Endothelial cell (in vitro differentiated cells): Measurements from ENCODE around the gene EIF2B4. TPM values are rescaled to one million over a fixed set of nuclear protein-coding genes. Genes with fewer than 3 reads are reported as not detected.

ENCODE experiments used
- DNase-seq: peaks from one replicate; pipeline ENCODE4 v3.0.0; 2021; ENCODE audit warnings: low spot score
- H3K27ac Mint-ChIP-seq: one replicate; pipeline ENCODE4 v1.8.0; 2021; ENCODE audit warnings: mixed read lengths, inconsistent platforms; ENCODE audit not compliant: unreplicated experiment
- H3K27me3 Mint-ChIP-seq: one replicate; pipeline ENCODE4 v1.8.0; 2021; ENCODE audit warnings: mild to moderate bottlenecking, moderate library complexity, mixed read lengths, inconsistent platforms; ENCODE audit not compliant: unreplicated experiment
- H3K36me3 Mint-ChIP-seq: one replicate; pipeline ENCODE4 v1.8.0; 2021; ENCODE audit warnings: mild to moderate bottlenecking, low read depth, mixed read lengths, inconsistent platforms; ENCODE audit not compliant: unreplicated experiment
- H3K4me1 Mint-ChIP-seq: one replicate; pipeline ENCODE4 v1.8.0; 2021; ENCODE audit warnings: mild to moderate bottlenecking, mixed read lengths, inconsistent platforms; ENCODE audit not compliant: unreplicated experiment
- H3K4me3 Mint-ChIP-seq: one replicate; pipeline ENCODE4 v1.8.0; 2021; ENCODE audit warnings: mild to moderate bottlenecking, mixed read lengths, inconsistent platforms; ENCODE audit not compliant: unreplicated experiment
- H3K9me3 Mint-ChIP-seq: one replicate; pipeline ENCODE4 v1.8.0; 2021; ENCODE audit warnings: mixed read lengths, inconsistent platforms; ENCODE audit not compliant: unreplicated experiment
- total RNA-seq: library from RNA; stranded (reverse); fragmentation: NEBNext Ultra II Directional; extraction: Animal tissue kit (Norgen Biotek cat#: 25700); gene quantifications from one replicate; pipeline ENCODE4 v1.2.1, GENCODE V29; 2021; ENCODE audit not compliant: unreplicated experiment
- TF ChIP-seq, protein P1 (sequence below): fragments of 200-600 bp; sonication (generic); IDR thresholded peaks from one replicate; pipeline ENCODE4 v1.5.0; 2021; ENCODE audit warnings: antibody characterized with exemption; ENCODE audit not compliant: unreplicated experiment

The EIF2B4 gene
- total RNA-seq, 1 donor from 2014 or later: 48.6 TPM

GRCh38 chr2:27377618-27378095, 7.5 kb upstream of the EIF2B4 start:
- Mint-ChIP-seq H3K4me3 (peak overlapping the region; percentile 57), H3K27ac (peak overlapping the region; percentile 68), H3K4me1 (peaks cover 18% of the 10 kb centered on the region), H3K36me3 (peaks cover 57% of the 10 kb centered on the region), H3K27me3 (peaks cover 23% of the 10 kb centered on the region), H3K9me3 (no peaks in the 10 kb centered on the region)
- TF ChIP-seq, protein P1, sequence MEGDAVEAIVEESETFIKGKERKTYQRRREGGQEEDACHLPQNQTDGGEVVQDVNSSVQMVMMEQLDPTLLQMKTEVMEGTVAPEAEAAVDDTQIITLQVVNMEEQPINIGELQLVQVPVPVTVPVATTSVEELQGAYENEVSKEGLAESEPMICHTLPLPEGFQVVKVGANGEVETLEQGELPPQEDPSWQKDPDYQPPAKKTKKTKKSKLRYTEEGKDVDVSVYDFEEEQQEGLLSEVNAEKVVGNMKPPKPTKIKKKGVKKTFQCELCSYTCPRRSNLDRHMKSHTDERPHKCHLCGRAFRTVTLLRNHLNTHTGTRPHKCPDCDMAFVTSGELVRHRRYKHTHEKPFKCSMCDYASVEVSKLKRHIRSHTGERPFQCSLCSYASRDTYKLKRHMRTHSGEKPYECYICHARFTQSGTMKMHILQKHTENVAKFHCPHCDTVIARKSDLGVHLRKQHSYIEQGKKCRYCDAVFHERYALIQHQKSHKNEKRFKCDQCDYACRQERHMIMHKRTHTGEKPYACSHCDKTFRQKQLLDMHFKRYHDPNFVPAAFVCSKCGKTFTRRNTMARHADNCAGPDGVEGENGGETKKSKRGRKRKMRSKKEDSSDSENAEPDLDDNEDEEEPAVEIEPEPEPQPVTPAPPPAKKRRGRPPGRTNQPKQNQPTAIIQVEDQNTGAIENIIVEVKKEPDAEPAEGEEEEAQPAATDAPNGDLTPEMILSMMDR: no peak
- no peak for DNase-seq

GRCh38 chr2:27376866-27377617, 6.9 kb upstream of the EIF2B4 start:
- H3K9me3 Mint-ChIP-seq: no peaks in the 10 kb centered on the region
- no peak for DNase-seq
- H3K27me3 Mint-ChIP-seq: peaks cover 21% of the 10 kb centered on the region
- H3K27ac Mint-ChIP-seq: no peak overlapping the region
- TF ChIP-seq, protein P1: no peak
- H3K36me3 Mint-ChIP-seq: peaks cover 57% of the 10 kb centered on the region
- H3K4me3 Mint-ChIP-seq: peak overlapping the region; percentile 56
- peaks cover 21% of the 10 kb centered on the region for H3K4me1 Mint-ChIP-seq

DNA sequence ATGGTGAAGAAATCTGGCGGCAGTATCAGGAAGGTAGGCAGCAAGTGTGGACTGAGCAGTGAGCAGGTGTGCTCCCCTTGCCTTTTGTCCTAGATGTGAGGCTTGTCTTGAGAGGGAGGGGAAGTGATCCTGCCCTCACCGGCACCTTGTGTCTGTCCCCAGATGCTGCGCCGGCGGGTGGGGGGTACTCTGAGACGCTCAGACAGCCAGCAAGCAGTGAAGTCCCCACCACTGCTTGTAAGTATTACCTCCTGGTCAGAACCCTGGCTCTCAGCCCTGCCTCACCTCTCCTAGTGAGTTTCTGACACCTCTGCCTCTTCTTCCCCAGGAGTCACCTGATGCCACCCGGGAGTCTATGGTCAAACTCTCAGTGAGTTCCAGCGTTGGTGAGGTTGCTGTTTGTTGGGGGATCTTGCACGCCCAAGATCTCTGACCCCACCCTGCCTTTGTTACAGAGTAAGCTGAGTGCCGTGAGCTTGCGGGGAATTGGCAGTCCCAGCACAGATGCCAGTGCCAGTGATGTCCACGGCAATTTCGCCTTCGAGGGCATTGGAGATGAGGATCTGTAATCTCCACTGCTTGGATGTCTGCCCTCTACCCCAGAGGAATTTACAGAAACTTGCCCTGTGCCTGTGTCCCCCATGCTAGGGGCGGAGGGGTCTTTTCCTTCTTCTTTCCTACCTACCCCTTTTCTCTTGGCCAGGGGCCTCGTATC, 6.2 kb upstream of the EIF2B4 start:
- no peaks in the 10 kb centered on the region for H3K9me3 Mint-ChIP-seq
- H3K4me3 Mint-ChIP-seq: peak overlapping the region; percentile 56
- H3K27ac Mint-ChIP-seq: no peak overlapping the region
- TF ChIP-seq, protein P1: no peak
- H3K36me3 Mint-ChIP-seq: peaks cover 56% of the 10 kb centered on the region
- DNase-seq: no peak
- H3K27me3 Mint-ChIP-seq: peaks cover 22% of the 10 kb centered on the region
- H3K4me1 Mint-ChIP-seq: peaks cover 27% of the 10 kb centered on the region

DNA sequence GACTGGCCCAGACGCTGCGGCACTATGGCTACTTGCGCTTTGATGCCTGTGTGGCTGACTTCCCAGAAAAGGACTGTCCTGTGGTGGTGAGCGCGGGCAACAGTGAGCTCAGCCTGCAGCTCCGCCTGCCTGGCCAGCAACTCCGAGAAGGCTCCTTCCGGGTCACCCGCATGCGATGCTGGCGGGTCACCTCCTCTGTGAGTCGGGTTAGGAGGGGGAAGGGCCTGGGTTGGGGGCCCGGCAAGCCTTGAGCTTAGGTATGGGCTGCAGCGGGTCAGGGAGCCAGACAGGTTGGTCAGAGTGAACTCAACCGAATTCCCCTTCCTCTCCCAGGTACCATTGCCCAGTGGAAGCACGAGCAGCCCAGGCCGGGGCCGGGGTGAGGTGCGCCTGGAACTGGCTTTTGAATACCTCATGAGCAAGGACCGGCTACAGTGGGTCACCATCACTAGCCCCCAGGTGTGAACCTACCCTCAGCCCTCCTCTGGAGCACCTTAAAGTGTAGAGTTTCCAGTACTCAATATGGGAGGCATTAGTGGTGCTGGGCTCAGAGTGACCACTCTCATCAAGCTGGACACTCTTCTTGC, 5.5 kb upstream of the EIF2B4 start:
- peak overlapping the region; percentile 31 for H3K4me3 Mint-ChIP-seq

More for the DNA sequence above, 5.5 kb upstream of the EIF2B4 start:
- Mint-ChIP-seq H3K9me3 (no peaks in the 10 kb centered on the region), H3K4me1 (peaks cover 26% of the 10 kb centered on the region), H3K36me3 (peaks cover 54% of the 10 kb centered on the region), H3K27ac (no peak overlapping the region), H3K27me3 (peaks cover 19% of the 10 kb centered on the region)
- no peak for DNase-seq
- TF ChIP-seq, protein P1: no peak
